ENCODE results near the gene SEC14L3. TPM values are rescaled to one million over a fixed set of nuclear protein-coding genes. Genes with fewer than 3 reads are reported as not detected.

Gene SEC14L3
- total and polyA plus RNA-seq, 2 of the 13 experiments (the other 11 are each of a cell fraction or from before 2014, with no cell fraction given), result not detected

DNA sequence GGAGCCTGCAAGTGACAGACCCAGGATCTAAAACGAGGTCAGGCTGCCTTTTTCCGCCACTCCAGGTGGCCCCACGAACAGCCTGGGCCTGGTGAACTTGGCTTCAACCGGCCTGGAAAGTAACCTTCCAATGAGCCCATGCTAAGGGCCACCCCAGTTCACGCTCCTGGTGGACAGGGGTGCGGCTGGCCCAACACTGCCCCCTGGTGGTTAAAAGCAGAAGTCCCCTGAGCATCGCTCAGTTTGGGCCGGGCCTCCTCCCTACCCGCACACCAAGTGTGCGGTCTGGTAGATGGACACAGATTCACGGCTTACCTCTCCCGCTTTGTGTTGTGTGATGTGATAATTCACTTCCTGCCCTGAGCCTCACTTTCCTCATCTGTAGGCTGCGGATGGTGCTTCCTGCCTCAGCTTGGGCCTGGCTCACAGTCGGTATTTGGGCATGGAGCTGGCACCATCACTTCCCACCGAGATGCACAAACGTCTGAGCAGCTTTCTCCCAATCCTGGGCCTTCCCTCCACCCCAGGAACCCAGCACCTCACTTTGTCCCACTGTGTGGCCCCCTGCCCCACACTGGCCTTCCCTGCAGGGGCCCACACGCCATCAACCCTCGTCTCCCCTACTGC, 13.7 kb upstream of the SEC14L3 start (continued):
- TF ChIP-seq ZBTB38 (CRISPR knock-in tag; IDR thresholded peaks at IDR 0.05) (peak; percentile 21; the same call in 1 of the 2 replicates), GATAD2A (CRISPR knock-in tag; IDR thresholded peaks at IDR 0.05) (peak; percentile 36; the same call in 1 of the 2 replicates), NCOR1 (IDR thresholded peaks at IDR 0.05; ENCODE audit: borderline replicate concordance, low read length) (no peak), JUND (CRISPR knock-in tag; IDR thresholded peaks at IDR 0.05) (no peak), PAX8 (CRISPR knock-in tag; IDR thresholded peaks at IDR 0.05; ENCODE audit: borderline replicate concordance) (no peak), YEATS4 (CRISPR knock-in tag; IDR thresholded peaks at IDR 0.05; ENCODE audit: borderline replicate concordance) (no peak), YEATS2 (CRISPR knock-in tag; IDR thresholded peaks at IDR 0.05; ENCODE audit: borderline replicate concordance) (no peak), GPN1 (CRISPR knock-in tag; IDR thresholded peaks at IDR 0.05; ENCODE audit: borderline replicate concordance) (no peak), HOXA3 (CRISPR knock-in tag; IDR thresholded peaks at IDR 0.05) (peak; percentile 29; the same call in 1 of the 2 replicates), ZFP37 (CRISPR knock-in tag; IDR thresholded peaks at IDR 0.05; ENCODE audit: borderline replicate concordance) (0 out of 2 replicates have a peak, but pooled peaks have one; percentile 40), ZNF367 (CRISPR knock-in tag; IDR thresholded peaks at IDR 0.05; ENCODE audit: borderline replicate concordance) (no peak), ZNF263 (CRISPR knock-in tag; IDR thresholded peaks at IDR 0.05) (peak; percentile 79), HNRNPL (IDR thresholded peaks at IDR 0.05; ENCODE audit: low read depth, low read length) (no peak), SP5 (CRISPR knock-in tag; IDR thresholded peaks at IDR 0.05; ENCODE audit: borderline replicate concordance, low read depth) (no peak), STAG1 (CRISPR knock-in tag; IDR thresholded peaks at IDR 0.05) (peak; percentile 93), ZBTB7A (CRISPR knock-in tag; IDR thresholded peaks at IDR 0.05) (no peak), SOX6 (IDR thresholded peaks at IDR 0.05) (no peak), SOX6 (CRISPR knock-in tag; IDR thresholded peaks at IDR 0.05) (peak; percentile 28; the same call in 1 of the 2 replicates), TOE1 (CRISPR knock-in tag; IDR thresholded peaks at IDR 0.05) (no peak), ZBTB8A (CRISPR knock-in tag; IDR thresholded peaks at IDR 0.05; ENCODE audit: borderline replicate concordance, low read depth) (no peak)
- TF ChIP-seq, protein P1, sequence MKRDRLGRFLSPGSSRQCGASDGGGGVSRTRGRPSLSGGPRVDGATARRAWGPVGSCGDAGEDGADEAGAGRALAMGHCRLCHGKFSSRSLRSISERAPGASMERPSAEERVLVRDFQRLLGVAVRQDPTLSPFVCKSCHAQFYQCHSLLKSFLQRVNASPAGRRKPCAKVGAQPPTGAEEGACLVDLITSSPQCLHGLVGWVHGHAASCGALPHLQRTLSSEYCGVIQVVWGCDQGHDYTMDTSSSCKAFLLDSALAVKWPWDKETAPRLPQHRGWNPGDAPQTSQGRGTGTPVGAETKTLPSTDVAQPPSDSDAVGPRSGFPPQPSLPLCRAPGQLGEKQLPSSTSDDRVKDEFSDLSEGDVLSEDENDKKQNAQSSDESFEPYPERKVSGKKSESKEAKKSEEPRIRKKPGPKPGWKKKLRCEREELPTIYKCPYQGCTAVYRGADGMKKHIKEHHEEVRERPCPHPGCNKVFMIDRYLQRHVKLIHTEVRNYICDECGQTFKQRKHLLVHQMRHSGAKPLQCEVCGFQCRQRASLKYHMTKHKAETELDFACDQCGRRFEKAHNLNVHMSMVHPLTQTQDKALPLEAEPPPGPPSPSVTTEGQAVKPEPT (CRISPR knock-in tag; IDR thresholded peaks at IDR 0.05; ENCODE audit: low read depth), result no peak
- TF ChIP-seq, protein P2, sequence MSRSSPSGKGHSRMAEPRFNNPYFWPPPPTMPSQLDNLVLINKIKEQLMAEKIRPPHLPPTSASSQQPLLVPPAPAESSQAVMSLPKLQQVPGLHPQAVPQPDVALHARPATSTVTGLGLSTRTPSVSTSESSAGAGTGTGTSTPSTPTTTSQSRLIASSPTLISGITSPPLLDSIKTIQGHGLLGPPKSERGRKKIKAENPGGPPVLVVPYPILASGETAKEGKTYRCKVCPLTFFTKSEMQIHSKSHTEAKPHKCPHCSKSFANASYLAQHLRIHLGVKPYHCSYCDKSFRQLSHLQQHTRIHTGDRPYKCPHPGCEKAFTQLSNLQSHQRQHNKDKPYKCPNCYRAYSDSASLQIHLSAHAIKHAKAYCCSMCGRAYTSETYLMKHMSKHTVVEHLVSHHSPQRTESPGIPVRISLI (CRISPR knock-in tag; IDR thresholded peaks at IDR 0.05; ENCODE audit: borderline replicate concordance), result no peak
- TF ChIP-seq, protein P3, sequence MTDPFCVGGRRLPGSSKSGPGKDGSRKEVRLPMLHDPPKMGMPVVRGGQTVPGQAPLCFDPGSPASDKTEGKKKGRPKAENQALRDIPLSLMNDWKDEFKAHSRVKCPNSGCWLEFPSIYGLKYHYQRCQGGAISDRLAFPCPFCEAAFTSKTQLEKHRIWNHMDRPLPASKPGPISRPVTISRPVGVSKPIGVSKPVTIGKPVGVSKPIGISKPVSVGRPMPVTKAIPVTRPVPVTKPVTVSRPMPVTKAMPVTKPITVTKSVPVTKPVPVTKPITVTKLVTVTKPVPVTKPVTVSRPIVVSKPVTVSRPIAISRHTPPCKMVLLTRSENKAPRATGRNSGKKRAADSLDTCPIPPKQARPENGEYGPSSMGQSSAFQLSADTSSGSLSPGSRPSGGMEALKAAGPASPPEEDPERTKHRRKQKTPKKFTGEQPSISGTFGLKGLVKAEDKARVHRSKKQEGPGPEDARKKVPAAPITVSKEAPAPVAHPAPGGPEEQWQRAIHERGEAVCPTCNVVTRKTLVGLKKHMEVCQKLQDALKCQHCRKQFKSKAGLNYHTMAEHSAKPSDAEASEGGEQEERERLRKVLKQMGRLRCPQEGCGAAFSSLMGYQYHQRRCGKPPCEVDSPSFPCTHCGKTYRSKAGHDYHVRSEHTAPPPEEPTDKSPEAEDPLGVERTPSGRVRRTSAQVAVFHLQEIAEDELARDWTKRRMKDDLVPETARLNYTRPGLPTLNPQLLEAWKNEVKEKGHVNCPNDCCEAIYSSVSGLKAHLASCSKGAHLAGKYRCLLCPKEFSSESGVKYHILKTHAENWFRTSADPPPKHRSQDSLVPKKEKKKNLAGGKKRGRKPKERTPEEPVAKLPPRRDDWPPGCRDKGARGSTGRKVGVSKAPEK (CRISPR knock-in tag; IDR thresholded peaks at IDR 0.05; ENCODE audit: borderline replicate concordance), result no peak
- TF ChIP-seq, protein P4, sequence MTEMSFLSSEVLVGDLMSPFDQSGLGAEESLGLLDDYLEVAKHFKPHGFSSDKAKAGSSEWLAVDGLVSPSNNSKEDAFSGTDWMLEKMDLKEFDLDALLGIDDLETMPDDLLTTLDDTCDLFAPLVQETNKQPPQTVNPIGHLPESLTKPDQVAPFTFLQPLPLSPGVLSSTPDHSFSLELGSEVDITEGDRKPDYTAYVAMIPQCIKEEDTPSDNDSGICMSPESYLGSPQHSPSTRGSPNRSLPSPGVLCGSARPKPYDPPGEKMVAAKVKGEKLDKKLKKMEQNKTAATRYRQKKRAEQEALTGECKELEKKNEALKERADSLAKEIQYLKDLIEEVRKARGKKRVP (CRISPR knock-in tag; IDR thresholded peaks at IDR 0.05), result no peak

Data from HepG2 (cell line).